Measurements from ENCODE around the gene MYB.

- TF ChIP-seq YY1 (IDR thresholded peaks at IDR 0.05; ENCODE audit: insufficient read depth, insufficient replicate concordance, low read depth, low read length) (no peak), MXD3 (CRISPR knock-in tag; IDR thresholded peaks at IDR 0.05) (no peak), RAD21 (CRISPR knock-in tag; IDR thresholded peaks at IDR 0.05) (no peak), ZFX (CRISPR knock-in tag; IDR thresholded peaks at IDR 0.05; ENCODE audit: low read depth) (no peak), FOXP1 (IDR thresholded peaks at IDR 0.05) (no peak), FOXP1 (CRISPR knock-in tag; IDR thresholded peaks at IDR 0.05) (no peak), MEIS2 (CRISPR knock-in tag; IDR thresholded peaks at IDR 0.05) (no peak), SUZ12 (IDR thresholded peaks at IDR 0.05; ENCODE audit: low read depth, low read length) (no peak), ZNF121 (CRISPR knock-in tag; IDR thresholded peaks at IDR 0.05) (peak; percentile 17; the same call in 1 of the 2 replicates), ZNF496 (CRISPR knock-in tag; IDR thresholded peaks at IDR 0.05; ENCODE audit: insufficient replicate concordance) (no peak), ATF3 (CRISPR knock-in tag; IDR thresholded peaks at IDR 0.05) (no peak)
- TF ChIP-seq, protein P1, sequence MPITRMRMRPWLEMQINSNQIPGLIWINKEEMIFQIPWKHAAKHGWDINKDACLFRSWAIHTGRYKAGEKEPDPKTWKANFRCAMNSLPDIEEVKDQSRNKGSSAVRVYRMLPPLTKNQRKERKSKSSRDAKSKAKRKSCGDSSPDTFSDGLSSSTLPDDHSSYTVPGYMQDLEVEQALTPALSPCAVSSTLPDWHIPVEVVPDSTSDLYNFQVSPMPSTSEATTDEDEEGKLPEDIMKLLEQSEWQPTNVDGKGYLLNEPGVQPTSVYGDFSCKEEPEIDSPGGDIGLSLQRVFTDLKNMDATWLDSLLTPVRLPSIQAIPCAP (CRISPR knock-in tag; IDR thresholded peaks at IDR 0.05; ENCODE audit: low read depth): no peak
- TF ChIP-seq, protein P2, sequence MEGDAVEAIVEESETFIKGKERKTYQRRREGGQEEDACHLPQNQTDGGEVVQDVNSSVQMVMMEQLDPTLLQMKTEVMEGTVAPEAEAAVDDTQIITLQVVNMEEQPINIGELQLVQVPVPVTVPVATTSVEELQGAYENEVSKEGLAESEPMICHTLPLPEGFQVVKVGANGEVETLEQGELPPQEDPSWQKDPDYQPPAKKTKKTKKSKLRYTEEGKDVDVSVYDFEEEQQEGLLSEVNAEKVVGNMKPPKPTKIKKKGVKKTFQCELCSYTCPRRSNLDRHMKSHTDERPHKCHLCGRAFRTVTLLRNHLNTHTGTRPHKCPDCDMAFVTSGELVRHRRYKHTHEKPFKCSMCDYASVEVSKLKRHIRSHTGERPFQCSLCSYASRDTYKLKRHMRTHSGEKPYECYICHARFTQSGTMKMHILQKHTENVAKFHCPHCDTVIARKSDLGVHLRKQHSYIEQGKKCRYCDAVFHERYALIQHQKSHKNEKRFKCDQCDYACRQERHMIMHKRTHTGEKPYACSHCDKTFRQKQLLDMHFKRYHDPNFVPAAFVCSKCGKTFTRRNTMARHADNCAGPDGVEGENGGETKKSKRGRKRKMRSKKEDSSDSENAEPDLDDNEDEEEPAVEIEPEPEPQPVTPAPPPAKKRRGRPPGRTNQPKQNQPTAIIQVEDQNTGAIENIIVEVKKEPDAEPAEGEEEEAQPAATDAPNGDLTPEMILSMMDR (CRISPR knock-in tag; IDR thresholded peaks at IDR 0.05): no peak
Observed at GRCh38 chr6:135268263-135268662, 87.2 kb downstream of the MYB start.
